Suprapubic skin (tissue), 3 donors: ENCODE results near the gene PCDH15.

ENCODE experiments used
- POLR2A ChIP-seq, 2 donors: fragments of 450-650 bp; IDR thresholded peaks; one replicate each; pipeline ENCODE4 v1.6.1; 2017; ENCODE audit warnings: antibody characterized with exemption in 2 of 2, mild to moderate bottlenecking in 2 of 2, moderate library complexity in 2 of 2
- TF ChIP-seq, protein P1 (sequence below), 2 donors: fragments of 200-600 bp in 1 of 2; fragments of 450-650 bp in 1 of 2; sonication (generic) in 1 of 2; IDR thresholded peaks; one replicate each; pipeline ENCODE4 v1.5.1; 2016 to 2019; ENCODE audit warnings: antibody characterized with exemption in 2 of 2, mild to moderate bottlenecking in 1 of 2, moderate library complexity in 1 of 2

DNA sequence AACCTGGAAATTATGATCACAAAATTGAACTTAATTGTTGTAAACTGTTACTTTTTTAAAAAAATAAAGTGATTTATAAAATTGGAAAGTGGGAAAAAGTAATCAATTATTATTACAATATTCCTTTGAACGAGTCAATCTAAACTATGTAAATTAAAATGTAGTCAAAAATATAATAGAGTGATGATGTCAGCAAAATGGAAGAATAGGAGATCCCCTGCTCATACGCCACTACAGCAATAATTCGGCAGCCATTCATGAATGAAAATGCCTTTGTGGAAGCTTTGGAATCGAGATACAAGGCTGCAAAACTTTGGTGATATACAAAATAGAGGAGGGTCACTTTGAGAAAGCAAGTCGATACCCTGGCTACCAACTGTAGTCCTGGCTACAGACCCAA, 36.4 kb upstream of the PCDH15 start:
- TF ChIP-seq, protein P1, sequence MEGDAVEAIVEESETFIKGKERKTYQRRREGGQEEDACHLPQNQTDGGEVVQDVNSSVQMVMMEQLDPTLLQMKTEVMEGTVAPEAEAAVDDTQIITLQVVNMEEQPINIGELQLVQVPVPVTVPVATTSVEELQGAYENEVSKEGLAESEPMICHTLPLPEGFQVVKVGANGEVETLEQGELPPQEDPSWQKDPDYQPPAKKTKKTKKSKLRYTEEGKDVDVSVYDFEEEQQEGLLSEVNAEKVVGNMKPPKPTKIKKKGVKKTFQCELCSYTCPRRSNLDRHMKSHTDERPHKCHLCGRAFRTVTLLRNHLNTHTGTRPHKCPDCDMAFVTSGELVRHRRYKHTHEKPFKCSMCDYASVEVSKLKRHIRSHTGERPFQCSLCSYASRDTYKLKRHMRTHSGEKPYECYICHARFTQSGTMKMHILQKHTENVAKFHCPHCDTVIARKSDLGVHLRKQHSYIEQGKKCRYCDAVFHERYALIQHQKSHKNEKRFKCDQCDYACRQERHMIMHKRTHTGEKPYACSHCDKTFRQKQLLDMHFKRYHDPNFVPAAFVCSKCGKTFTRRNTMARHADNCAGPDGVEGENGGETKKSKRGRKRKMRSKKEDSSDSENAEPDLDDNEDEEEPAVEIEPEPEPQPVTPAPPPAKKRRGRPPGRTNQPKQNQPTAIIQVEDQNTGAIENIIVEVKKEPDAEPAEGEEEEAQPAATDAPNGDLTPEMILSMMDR (IDR thresholded peaks at IDR 0.05) = no peak
- TF ChIP-seq POLR2A (IDR thresholded peaks at IDR 0.05) = no peak
